Adrenal gland (tissue), 12 donors: Measurements from ENCODE around the gene SMAGP. TPM values are rescaled to one million over a fixed set of nuclear protein-coding genes. Genes with fewer than 3 reads are reported as not detected.
"Not testable (repeated sequence)": the region's sequence is repeated elsewhere in the genome, so short reads cannot be mapped to it uniquely, and the experiment has no call there.

Experiments
- DNase-seq, 7 donors: peaks; one replicate each; pipeline ENCODE4 v3.0.0-alpha.2; 2019 to 2020
- H3K27ac ChIP-seq, 5 donors: fragments of 200-600 bp; sonication (generic) in 4 of 5; 1 replicate in 3 of 5; 2 replicates in 2 of 5; pipeline versions ENCODE4 v1.5.1 to v1.8.0; 2016 to 2020; ENCODE audit warnings: mild to moderate bottlenecking in 1 of 5
- H3K27me3 ChIP-seq: fragments of 200-600 bp; 2 replicates; pipeline ENCODE4 v1.8.0; 2021
- H3K36me3 ChIP-seq, 2 donors: fragments of 200-600 bp; replicated peaks in 1 of 2; 1 replicate in 1 of 2; 2 replicates in 1 of 2; pipeline versions ENCODE4 v1.5.1 to v1.8.0; 2018 to 2022
- H3K4me1 ChIP-seq, 2 donors: fragments of 200-600 bp; replicated peaks in 1 of 2; 1 replicate in 1 of 2; 2 replicates in 1 of 2; pipeline versions ENCODE4 v1.5.1 to v1.8.0; 2018 to 2021
- H3K4me3 ChIP-seq, 4 donors: fragments of 200-600 bp; sonication (generic) in 3 of 4; one replicate each; pipeline ENCODE4 v1.5.1; 2016 to 2018
- H3K9me3 ChIP-seq, 3 donors: fragments of 200-600 bp; sonication (generic) in 1 of 3; replicated peaks in 1 of 3; 1 replicate in 2 of 3; 2 replicates in 1 of 3; pipeline versions ENCODE4 v1.5.1 to v1.8.0; 2016 to 2021
- POLR2A ChIP-seq, 2 donors: fragments of 450-650 bp; IDR thresholded peaks; one replicate each; pipeline ENCODE4 v1.6.1; 2017; ENCODE audit warnings: antibody characterized with exemption in 2 of 2, mild to moderate bottlenecking in 2 of 2, moderate library complexity in 1 of 2
- WGBS, 4 donors: extraction: QIAGEN DNeasy Blood & Tissue Kit in 2 of 4; methylation state at CpG; one replicate each; pipeline versions ENCODE4 v1.1.5 to v1.1.7; 2013 to 2017; 5-methylcytosine and 5-hydroxymethylcytosine counted together
- intact Hi-C, 2 donors: fragments of 100-400 bp; cut with DNase I; formaldehyde crosslinking; loops; one replicate each; pipeline versions ENCODE4 v1.14.1 to v1.15.0; 2022 to 2023
- polyA plus RNA-seq, 3 donors: library from polyadenylated mRNA; stranded (reverse); fragments of 200-250 nt in 2 of 3; fragments of 350-450 nt in 1 of 3; fragmentation: Illumina TruSeq in 1 of 3; extraction: RNeasy Lipid Tissue Mini Kit (QIAGEN cat#74804) in 1 of 3; gene quantifications; one replicate each; pipeline ENCODE4 v1.2.3, GENCODE V29; 2013 to 2014
- total RNA-seq, 9 donors: library from RNA; depleted of rRNA in 4 of 9; stranded (reverse); fragments of >200 nt in 4 of 9; fragments of 120-200 nt in 1 of 9; fragmentation: NEBNext Ultra II Directional in 1 of 9; extraction: Animal tissue kit (Norgen Biotek cat#: 25700) in 1 of 9; gene quantifications; one replicate each; pipeline versions ENCODE4 v1.1.0 to v1.2.4, GENCODE V29; 2013 to 2023
- TF ChIP-seq, protein P1 (sequence below), 6 experiments: fragments of 450-650 bp in 4 of 6; fragments of 200-600 bp in 2 of 6; sonication (generic) in 1 of 6; IDR thresholded peaks; 1 replicate in 5 of 6; 2 replicates in 1 of 6; pipeline versions ENCODE4 v1.5.1 to v1.8.0; 2016 to 2021; ENCODE audit warnings: antibody characterized with exemption in 6 of 6, mild to moderate bottlenecking in 2 of 6, moderate library complexity in 1 of 6
- donor health status: healthy with polysubstance abuse.
- donor health status: Bipolar disorder and iron deficiency.
- donor health status: DM: yes; HTN: yes; CAD: no.
- donor health status: DM: no; HTN: no; CAD: no.
- donor health status: DM: no; HTN: no; CAD: no.
- donor health status: DM: yes; HTN: yes; CAD: no.

SMAGP gene
- total and polyA plus RNA-seq, 12 donors, result 2.7 to 32.6 (median 11.0) TPM

DNA sequence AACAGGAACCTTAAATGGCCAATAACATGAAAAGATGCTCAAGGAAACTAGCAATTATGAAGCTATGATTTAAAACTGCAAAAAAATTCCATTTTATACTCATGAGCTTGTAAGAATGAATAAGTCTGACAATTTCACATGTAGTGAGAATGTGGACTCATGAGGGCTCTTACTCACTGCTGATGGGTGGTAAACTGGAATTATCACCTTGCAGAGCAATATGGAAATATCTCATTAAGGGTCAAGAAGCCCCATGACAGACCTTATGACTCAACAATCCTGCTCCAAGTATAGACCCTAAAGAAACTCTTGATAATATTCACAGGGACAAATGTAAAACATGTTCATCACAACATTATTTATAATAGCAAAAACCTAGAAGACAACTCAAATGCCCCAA is 23.5 kb upstream of the SMAGP start:
- Histone ChIP-seq H3K36me3 (no peaks in the 10 kb centered on the region), H3K27me3 (no peaks in the 10 kb centered on the region), H3K4me3 (no peak overlapping the region), H3K27ac (no peak overlapping the region), H3K9me3 (no peaks in the 10 kb centered on the region), H3K4me1 (no peaks in the 10 kb centered on the region)
- DNase-seq, result no peak
- intact Hi-C loops, result no loop called here
- TF ChIP-seq POLR2A (IDR thresholded peaks at IDR 0.05), result no peak
- TF ChIP-seq, protein P1, sequence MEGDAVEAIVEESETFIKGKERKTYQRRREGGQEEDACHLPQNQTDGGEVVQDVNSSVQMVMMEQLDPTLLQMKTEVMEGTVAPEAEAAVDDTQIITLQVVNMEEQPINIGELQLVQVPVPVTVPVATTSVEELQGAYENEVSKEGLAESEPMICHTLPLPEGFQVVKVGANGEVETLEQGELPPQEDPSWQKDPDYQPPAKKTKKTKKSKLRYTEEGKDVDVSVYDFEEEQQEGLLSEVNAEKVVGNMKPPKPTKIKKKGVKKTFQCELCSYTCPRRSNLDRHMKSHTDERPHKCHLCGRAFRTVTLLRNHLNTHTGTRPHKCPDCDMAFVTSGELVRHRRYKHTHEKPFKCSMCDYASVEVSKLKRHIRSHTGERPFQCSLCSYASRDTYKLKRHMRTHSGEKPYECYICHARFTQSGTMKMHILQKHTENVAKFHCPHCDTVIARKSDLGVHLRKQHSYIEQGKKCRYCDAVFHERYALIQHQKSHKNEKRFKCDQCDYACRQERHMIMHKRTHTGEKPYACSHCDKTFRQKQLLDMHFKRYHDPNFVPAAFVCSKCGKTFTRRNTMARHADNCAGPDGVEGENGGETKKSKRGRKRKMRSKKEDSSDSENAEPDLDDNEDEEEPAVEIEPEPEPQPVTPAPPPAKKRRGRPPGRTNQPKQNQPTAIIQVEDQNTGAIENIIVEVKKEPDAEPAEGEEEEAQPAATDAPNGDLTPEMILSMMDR (IDR thresholded peaks at IDR 0.05), result no peak

DNA sequence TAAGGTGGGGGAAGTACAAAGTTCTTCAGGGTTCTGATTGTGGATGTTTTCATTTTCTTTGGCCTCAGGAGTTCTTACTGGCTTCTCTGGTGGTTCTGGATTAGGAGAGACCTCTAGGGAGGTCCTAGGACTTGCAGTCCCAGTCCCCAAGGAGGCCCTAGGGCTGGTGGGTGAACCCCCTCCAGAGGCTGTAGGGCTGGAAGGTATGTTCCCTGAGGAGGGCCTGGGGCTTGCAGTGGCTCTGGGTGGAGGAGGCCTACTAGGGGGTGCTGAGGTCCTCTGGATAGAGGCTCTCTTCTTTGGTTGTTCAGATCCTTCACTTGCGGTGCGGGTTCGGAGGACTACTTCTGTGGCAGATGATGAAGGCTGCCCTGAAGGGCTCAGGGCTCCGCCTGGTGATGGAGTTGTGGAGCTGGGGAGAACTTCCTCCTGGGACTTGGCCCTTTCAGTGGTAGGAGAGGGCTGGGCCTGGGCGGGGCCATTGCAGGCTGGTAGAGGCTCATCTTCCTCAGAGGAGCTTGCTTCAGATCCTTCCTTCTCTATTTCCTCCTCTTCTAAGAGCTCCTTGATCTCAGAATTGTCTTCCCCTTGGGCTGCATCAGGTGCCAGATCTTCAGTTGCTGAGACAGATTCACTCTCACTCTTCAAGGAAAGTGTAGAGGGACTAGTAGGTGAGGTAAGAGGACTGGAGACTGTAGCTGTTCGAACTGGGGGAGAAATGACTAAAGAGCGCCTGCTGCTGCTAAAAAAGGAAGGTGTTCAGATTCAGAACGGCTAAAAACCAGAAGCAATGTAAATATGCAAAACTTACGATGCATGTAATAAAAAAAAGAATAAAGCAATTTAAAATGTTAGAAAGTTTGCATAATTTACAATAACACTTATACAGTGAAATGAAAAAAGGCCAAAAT is 21.6 kb upstream of the SMAGP start:
- peak in 6 of 7 donors; percentile 16 to 56 (median 27) for DNase-seq
- 80 to 89% (median 82%) methylated on average over 8 to 9 of the region's 9 CpGs for WGBS, 4 donors
- H3K27me3 ChIP-seq, H3K27ac ChIP-seq, intact Hi-C loops, H3K4me1 ChIP-seq, H3K9me3 ChIP-seq, H3K4me3 ChIP-seq, H3K36me3 ChIP-seq: not testable (repeated sequence)

DNA sequence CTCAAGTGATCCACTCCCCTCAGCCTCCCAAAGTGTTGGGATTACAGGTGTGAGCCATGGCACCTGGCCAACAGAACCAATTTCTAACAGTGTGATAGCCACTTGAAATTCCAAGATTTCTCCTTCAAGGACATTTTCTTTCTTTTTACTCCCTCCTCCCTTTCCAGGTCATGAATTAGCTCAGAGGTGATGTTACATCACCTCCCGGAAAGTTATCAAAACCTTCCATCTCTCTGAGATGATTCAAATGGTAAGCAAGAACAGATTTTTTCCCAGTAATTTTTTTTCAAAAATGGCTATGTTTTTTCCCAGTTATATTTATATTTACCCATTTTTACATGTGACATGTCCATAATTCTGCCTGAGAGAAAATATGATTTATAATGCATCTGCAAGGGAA is 15.6 kb upstream of the SMAGP start:
- no peaks in the 10 kb centered on the region for H3K27me3 ChIP-seq
- H3K4me1 ChIP-seq, result no peaks in the 10 kb centered on the region
- 80 to 90% (median 85%) methylated on average over 1 of the region's 1 CpG for WGBS, 4 donors

DNA sequence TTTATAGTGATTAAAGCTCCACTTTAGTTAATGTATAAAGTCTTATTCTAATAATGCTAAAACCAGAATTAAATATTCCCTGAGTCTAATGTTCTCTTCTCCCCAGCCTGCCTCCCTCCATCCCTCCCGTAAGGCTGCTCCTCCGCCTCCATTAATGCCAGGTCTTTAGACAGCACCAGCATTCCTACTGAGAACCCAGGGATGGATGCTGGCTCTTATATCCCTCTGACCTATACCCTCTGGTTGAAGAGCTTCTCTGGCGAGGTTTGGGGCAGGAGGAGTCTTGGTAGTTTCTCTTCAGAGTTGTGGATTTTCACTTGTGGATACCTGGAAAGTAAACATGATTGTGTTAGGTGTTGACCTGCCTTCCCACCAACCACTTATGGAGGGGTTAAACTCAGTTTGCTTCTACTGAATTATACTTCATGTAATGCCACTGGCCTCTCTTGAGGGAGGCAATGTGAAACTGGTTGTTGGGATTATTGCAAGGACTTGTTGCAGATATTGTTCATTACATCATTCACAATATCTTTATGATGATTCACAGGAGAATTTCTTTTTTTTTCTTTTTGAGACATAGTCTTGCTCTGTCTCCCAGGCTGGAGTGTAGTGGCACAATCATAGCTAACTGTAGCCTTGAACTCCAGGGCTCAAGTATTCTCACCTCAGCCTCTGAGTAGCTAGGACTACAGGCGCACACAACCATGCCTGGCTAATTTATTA is 11.1 kb upstream of the SMAGP start:
- no peaks in the 10 kb centered on the region for H3K4me1 ChIP-seq
- no peak overlapping the region for H3K4me3 ChIP-seq
- 78 to 90% (median 83%) methylated on average over 4 of the region's 4 CpGs for WGBS, 4 donors
- TF ChIP-seq, protein P1 (IDR thresholded peaks at IDR 0.05), result no peak
- no peak for TF ChIP-seq POLR2A (IDR thresholded peaks at IDR 0.05)
- peak in 2 of 7 donors; percentile 18 to 21 for DNase-seq
- intact Hi-C loops, result no loop called here
- H3K27ac ChIP-seq, result no peak overlapping the region
- no peaks in the 10 kb centered on the region for H3K27me3 ChIP-seq
- H3K9me3 ChIP-seq, result no peaks in the 10 kb centered on the region
- no peaks in the 10 kb centered on the region for H3K36me3 ChIP-seq

More for the DNA sequence above, 15.6 kb upstream of the SMAGP start:
- Histone ChIP-seq H3K27ac (no peak overlapping the region), H3K9me3 (no peaks in the 10 kb centered on the region), H3K4me3 (no peak overlapping the region), H3K36me3 (no peaks in the 10 kb centered on the region)
- no peak for DNase-seq
- no peak for TF ChIP-seq POLR2A (IDR thresholded peaks at IDR 0.05)
- TF ChIP-seq, protein P1 (IDR thresholded peaks at IDR 0.05), result no peak
- intact Hi-C loops, result no loop called here
